Muscle layer of duodenum (tissue), 2 donors: ENCODE measurements around the gene CYFIP1.

Experiments used
- H3K27ac ChIP-seq: one replicate; pipeline ENCODE4 v1.7.0; 2013; ENCODE audit warnings: mild to moderate bottlenecking, low read length
- H3K27me3 ChIP-seq: one replicate; pipeline ENCODE4 v1.7.0; 2013; ENCODE audit warnings: low read depth, mild to moderate bottlenecking, control low read depth, low read length
- H3K36me3 ChIP-seq, 2 donors: one replicate each; pipeline ENCODE4 v1.7.0; 2013; ENCODE audit warnings: low read length in 2 of 2, control low read depth in 1 of 2, mild to moderate bottlenecking in 1 of 2; ENCODE audit not compliant: insufficient read depth in 2 of 2, control insufficient read depth in 1 of 2
- H3K4me1 ChIP-seq, 2 donors: one replicate each; pipeline ENCODE4 v1.7.0; 2013; ENCODE audit warnings: low read length in 2 of 2, mild to moderate bottlenecking in 2 of 2, control low read depth in 1 of 2, moderate library complexity in 1 of 2; ENCODE audit not compliant: insufficient read depth in 2 of 2, control insufficient read depth in 1 of 2
- H3K4me3 ChIP-seq, 2 donors: one replicate each; pipeline ENCODE4 v1.7.0; 2013; ENCODE audit warnings: low read length in 2 of 2, low read depth in 1 of 2, mild to moderate bottlenecking in 1 of 2
- H3K9me3 ChIP-seq, 2 donors: one replicate each; pipeline ENCODE4 v1.7.0; 2013; ENCODE audit warnings: low read length in 2 of 2, control low read depth in 1 of 2, mild to moderate bottlenecking in 1 of 2; ENCODE audit not compliant: control insufficient read depth in 1 of 2
- donor health status: healthy.

CYFIP1 gene

GRCh38 chr15:22947101-22948000 lies 32.8 kb downstream of the CYFIP1 start:
- Histone ChIP-seq H3K9me3 (no peaks in the 10 kb centered on the region), H3K27me3 (no peaks in the 10 kb centered on the region), H3K4me1 (peaks cover 3 to 52% of the 10 kb centered on the region in 2 donors), H3K4me3 (no peak overlapping the region), H3K36me3 (peaks cover 14% of the 10 kb centered on the region in 2 donors), H3K27ac (no peak overlapping the region)

- no peak overlapping the region for H3K4me3 ChIP-seq
- H3K4me1 ChIP-seq: peaks cover 3 to 32% of the 10 kb centered on the region in 2 donors
- H3K36me3 ChIP-seq: peaks cover 24 to 26% of the 10 kb centered on the region in 2 donors
- no peak overlapping the region for H3K27ac ChIP-seq
- no peaks in the 10 kb centered on the region for H3K9me3 ChIP-seq
- H3K27me3 ChIP-seq: no peaks in the 10 kb centered on the region
Observed at GRCh38 chr15:22945071-22945470, 35.1 kb downstream of the CYFIP1 start.

- Histone ChIP-seq H3K36me3 (peaks cover 24 to 26% of the 10 kb centered on the region in 2 donors), H3K4me1 (peaks cover 3 to 28% of the 10 kb centered on the region in 2 donors), H3K27ac (no peak overlapping the region)
Observed at GRCh38 chr15:22944651-22945050, 35.5 kb downstream of the CYFIP1 start.

GRCh38 chr15:22942877-22943276 lies 37.3 kb downstream of the CYFIP1 start:
- H3K9me3 ChIP-seq: no peaks in the 10 kb centered on the region
- H3K27me3 ChIP-seq: no peaks in the 10 kb centered on the region
- H3K4me3 ChIP-seq: no peak overlapping the region
- peaks cover 0 to 16% of the 10 kb centered on the region in 2 donors for H3K4me1 ChIP-seq
- H3K27ac ChIP-seq: no peak overlapping the region
- H3K36me3 ChIP-seq: peaks cover 34 to 40% of the 10 kb centered on the region in 2 donors

More at GRCh38 chr15:22944651-22945050, 35.5 kb downstream of the CYFIP1 start:
- H3K4me3 ChIP-seq: no peak overlapping the region
- H3K9me3 ChIP-seq: no peaks in the 10 kb centered on the region
- no peaks in the 10 kb centered on the region for H3K27me3 ChIP-seq

GRCh38 chr15:22942306-22942855 lies 37.8 kb downstream of the CYFIP1 start:
- no peaks in the 10 kb centered on the region for H3K9me3 ChIP-seq
- peaks cover 35 to 43% of the 10 kb centered on the region in 2 donors for H3K36me3 ChIP-seq
- H3K27ac ChIP-seq: no peak overlapping the region
- H3K4me1 ChIP-seq: peaks cover 0 to 11% of the 10 kb centered on the region in 2 donors
- no peaks in the 10 kb centered on the region for H3K27me3 ChIP-seq
- H3K4me3 ChIP-seq: no peak overlapping the region

GRCh38 chr15:22941179-22941578 lies 39.0 kb downstream of the CYFIP1 start:
- Histone ChIP-seq H3K9me3 (no peaks in the 10 kb centered on the region), H3K27me3 (no peaks in the 10 kb centered on the region), H3K4me3 (no peak overlapping the region), H3K36me3 (peaks cover 46 to 50% of the 10 kb centered on the region in 2 donors), H3K27ac (no peak overlapping the region), H3K4me1 (peaks cover 0 to 11% of the 10 kb centered on the region in 2 donors)

- Histone ChIP-seq H3K36me3 (peaks cover 56 to 60% of the 10 kb centered on the region in 2 donors), H3K4me3 (no peak overlapping the region), H3K4me1 (peaks cover 0 to 4% of the 10 kb centered on the region in 2 donors), H3K27me3 (no peaks in the 10 kb centered on the region), H3K9me3 (no peaks in the 10 kb centered on the region), H3K27ac (no peak overlapping the region)
Observed at GRCh38 chr15:22939652-22940061, 40.5 kb downstream of the CYFIP1 start.

GRCh38 chr15:22939051-22939450 lies 41.1 kb downstream of the CYFIP1 start:
- Histone ChIP-seq H3K27ac (no peak overlapping the region), H3K4me3 (no peak overlapping the region), H3K27me3 (no peaks in the 10 kb centered on the region), H3K36me3 (peaks cover 51 to 60% of the 10 kb centered on the region in 2 donors), H3K9me3 (no peaks in the 10 kb centered on the region), H3K4me1 (no peaks in the 10 kb centered on the region)

- no peaks in the 10 kb centered on the region for H3K4me1 ChIP-seq
- H3K27ac ChIP-seq: no peak overlapping the region
- peaks cover 49 to 65% of the 10 kb centered on the region in 2 donors for H3K36me3 ChIP-seq
- H3K9me3 ChIP-seq: no peaks in the 10 kb centered on the region
- H3K4me3 ChIP-seq: no peak overlapping the region
- no peaks in the 10 kb centered on the region for H3K27me3 ChIP-seq
Observed at GRCh38 chr15:22936577-22937472, 43.3 kb downstream of the CYFIP1 start.

GRCh38 chr15:22933641-22934061 lies 46.5 kb downstream of the CYFIP1 start:
- peaks cover 41 to 58% of the 10 kb centered on the region in 2 donors for H3K36me3 ChIP-seq

More at GRCh38 chr15:22933641-22934061, 46.5 kb downstream of the CYFIP1 start:
- no peak overlapping the region for H3K4me3 ChIP-seq
- H3K4me1 ChIP-seq: peaks cover 0 to 7% of the 10 kb centered on the region in 2 donors
- no peak overlapping the region for H3K27ac ChIP-seq
- H3K9me3 ChIP-seq: no peaks in the 10 kb centered on the region
- H3K27me3 ChIP-seq: no peaks in the 10 kb centered on the region
